ENCODE measurements around the gene DEDD2.
"Not testable (repeated sequence)": the region's sequence is repeated elsewhere in the genome, so short reads cannot be mapped to it uniquely, and the experiment has no call there.

DNA sequence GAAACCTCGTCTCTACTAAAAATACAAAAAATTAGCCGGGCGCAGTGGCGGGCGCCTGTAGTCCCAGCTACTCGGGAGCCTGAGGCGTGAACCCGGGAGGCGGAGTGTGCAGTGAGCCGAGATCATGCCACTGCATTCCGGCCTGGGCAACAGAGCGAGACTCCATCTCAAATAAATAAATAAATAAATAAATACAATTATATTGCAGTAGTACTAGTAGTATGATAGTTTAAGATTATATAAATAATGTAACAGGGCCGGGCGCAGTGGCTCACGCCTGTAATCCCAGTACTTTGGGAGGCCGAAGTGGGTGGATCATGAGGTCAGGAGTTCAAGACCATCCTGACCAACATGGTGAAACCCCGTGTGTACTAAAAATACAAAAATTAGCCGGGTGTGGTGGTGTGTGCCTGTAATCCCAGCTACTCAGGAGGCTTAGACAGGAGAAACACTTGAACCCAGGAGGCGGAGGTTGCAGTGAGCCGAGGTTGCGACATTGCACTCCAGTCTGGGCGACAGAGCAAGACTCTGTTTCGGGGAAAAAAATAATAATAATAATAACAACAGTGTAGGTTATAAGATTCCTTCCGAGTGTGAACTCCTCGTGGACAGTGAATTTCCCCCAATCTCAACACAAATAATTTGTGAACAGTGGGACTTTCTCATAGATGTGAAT is 49.6 kb upstream of the DEDD2 start:
- TF ChIP-seq, protein P1, sequence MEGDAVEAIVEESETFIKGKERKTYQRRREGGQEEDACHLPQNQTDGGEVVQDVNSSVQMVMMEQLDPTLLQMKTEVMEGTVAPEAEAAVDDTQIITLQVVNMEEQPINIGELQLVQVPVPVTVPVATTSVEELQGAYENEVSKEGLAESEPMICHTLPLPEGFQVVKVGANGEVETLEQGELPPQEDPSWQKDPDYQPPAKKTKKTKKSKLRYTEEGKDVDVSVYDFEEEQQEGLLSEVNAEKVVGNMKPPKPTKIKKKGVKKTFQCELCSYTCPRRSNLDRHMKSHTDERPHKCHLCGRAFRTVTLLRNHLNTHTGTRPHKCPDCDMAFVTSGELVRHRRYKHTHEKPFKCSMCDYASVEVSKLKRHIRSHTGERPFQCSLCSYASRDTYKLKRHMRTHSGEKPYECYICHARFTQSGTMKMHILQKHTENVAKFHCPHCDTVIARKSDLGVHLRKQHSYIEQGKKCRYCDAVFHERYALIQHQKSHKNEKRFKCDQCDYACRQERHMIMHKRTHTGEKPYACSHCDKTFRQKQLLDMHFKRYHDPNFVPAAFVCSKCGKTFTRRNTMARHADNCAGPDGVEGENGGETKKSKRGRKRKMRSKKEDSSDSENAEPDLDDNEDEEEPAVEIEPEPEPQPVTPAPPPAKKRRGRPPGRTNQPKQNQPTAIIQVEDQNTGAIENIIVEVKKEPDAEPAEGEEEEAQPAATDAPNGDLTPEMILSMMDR (IDR thresholded peaks at IDR 0.05) = not testable (repeated sequence)
- not testable (repeated sequence) for TF ChIP-seq POLR2A (IDR thresholded peaks at IDR 0.05)

Data from thyroid gland (tissue), 4 donors.